Endothelial cell (in vitro differentiated cells): ENCODE measurements around the gene UBE2I. TPM values are rescaled to one million over a fixed set of nuclear protein-coding genes. Genes with fewer than 3 reads are reported as not detected.
"Not testable (repeated sequence)": the region's sequence is repeated elsewhere in the genome, so short reads cannot be mapped to it uniquely, and the experiment has no call there.

Experiments
- DNase-seq: peaks from one replicate; pipeline ENCODE4 v3.0.0; 2021; ENCODE audit warnings: low spot score
- H3K27ac Mint-ChIP-seq: one replicate; pipeline ENCODE4 v1.8.0; 2021; ENCODE audit warnings: mixed read lengths, inconsistent platforms; ENCODE audit not compliant: unreplicated experiment
- H3K27me3 Mint-ChIP-seq: one replicate; pipeline ENCODE4 v1.8.0; 2021; ENCODE audit warnings: mild to moderate bottlenecking, moderate library complexity, mixed read lengths, inconsistent platforms; ENCODE audit not compliant: unreplicated experiment
- H3K36me3 Mint-ChIP-seq: one replicate; pipeline ENCODE4 v1.8.0; 2021; ENCODE audit warnings: mild to moderate bottlenecking, low read depth, mixed read lengths, inconsistent platforms; ENCODE audit not compliant: unreplicated experiment
- H3K4me1 Mint-ChIP-seq: one replicate; pipeline ENCODE4 v1.8.0; 2021; ENCODE audit warnings: mild to moderate bottlenecking, mixed read lengths, inconsistent platforms; ENCODE audit not compliant: unreplicated experiment
- H3K4me3 Mint-ChIP-seq: one replicate; pipeline ENCODE4 v1.8.0; 2021; ENCODE audit warnings: mild to moderate bottlenecking, mixed read lengths, inconsistent platforms; ENCODE audit not compliant: unreplicated experiment
- H3K9me3 Mint-ChIP-seq: one replicate; pipeline ENCODE4 v1.8.0; 2021; ENCODE audit warnings: mixed read lengths, inconsistent platforms; ENCODE audit not compliant: unreplicated experiment
- total RNA-seq: library from RNA; stranded (reverse); fragmentation: NEBNext Ultra II Directional; extraction: Animal tissue kit (Norgen Biotek cat#: 25700); gene quantifications from one replicate; pipeline ENCODE4 v1.2.1, GENCODE V29; 2021; ENCODE audit not compliant: unreplicated experiment
- TF ChIP-seq, protein P1 (sequence below): fragments of 200-600 bp; sonication (generic); IDR thresholded peaks from one replicate; pipeline ENCODE4 v1.5.0; 2021; ENCODE audit warnings: antibody characterized with exemption; ENCODE audit not compliant: unreplicated experiment

The UBE2I gene
- total RNA-seq, 1 donor from 2014 or later: 167 TPM

DNA sequence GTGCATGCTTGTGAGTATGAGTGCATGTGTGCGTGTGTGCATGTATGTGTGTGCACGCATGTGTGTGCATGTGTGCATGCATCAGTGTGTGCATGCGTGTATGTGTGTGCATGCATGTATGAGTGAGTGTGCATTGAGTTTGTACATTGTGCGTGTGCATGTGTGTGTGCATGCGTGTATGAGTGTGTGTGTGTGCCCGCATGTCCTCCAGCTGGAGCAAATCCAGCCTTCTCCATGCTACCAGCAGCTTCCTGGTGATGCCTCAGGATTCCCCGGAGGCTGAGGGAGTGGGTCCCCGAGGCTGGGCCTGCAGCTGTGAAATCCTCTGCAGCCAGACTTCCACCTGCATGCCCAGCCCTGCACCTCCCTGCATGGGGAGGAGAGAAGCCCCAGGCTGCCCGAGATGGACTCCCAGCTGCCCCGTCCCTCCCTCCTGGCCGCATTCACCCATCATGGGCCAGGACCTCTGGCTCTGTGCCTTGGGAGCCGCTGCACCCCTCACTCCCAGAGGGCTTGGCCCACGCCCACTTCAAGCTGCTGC, 44.3 kb upstream of the UBE2I start:
- Mint-ChIP-seq H3K9me3 (no peaks in the 10 kb centered on the region), H3K36me3 (peaks cover 4% of the 10 kb centered on the region), H3K4me1 (no peaks in the 10 kb centered on the region), H3K27ac (no peak overlapping the region), H3K4me3 (no peak overlapping the region), H3K27me3 (peaks cover 13% of the 10 kb centered on the region)
- no peak for DNase-seq
- TF ChIP-seq, protein P1, sequence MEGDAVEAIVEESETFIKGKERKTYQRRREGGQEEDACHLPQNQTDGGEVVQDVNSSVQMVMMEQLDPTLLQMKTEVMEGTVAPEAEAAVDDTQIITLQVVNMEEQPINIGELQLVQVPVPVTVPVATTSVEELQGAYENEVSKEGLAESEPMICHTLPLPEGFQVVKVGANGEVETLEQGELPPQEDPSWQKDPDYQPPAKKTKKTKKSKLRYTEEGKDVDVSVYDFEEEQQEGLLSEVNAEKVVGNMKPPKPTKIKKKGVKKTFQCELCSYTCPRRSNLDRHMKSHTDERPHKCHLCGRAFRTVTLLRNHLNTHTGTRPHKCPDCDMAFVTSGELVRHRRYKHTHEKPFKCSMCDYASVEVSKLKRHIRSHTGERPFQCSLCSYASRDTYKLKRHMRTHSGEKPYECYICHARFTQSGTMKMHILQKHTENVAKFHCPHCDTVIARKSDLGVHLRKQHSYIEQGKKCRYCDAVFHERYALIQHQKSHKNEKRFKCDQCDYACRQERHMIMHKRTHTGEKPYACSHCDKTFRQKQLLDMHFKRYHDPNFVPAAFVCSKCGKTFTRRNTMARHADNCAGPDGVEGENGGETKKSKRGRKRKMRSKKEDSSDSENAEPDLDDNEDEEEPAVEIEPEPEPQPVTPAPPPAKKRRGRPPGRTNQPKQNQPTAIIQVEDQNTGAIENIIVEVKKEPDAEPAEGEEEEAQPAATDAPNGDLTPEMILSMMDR: no peak

DNA sequence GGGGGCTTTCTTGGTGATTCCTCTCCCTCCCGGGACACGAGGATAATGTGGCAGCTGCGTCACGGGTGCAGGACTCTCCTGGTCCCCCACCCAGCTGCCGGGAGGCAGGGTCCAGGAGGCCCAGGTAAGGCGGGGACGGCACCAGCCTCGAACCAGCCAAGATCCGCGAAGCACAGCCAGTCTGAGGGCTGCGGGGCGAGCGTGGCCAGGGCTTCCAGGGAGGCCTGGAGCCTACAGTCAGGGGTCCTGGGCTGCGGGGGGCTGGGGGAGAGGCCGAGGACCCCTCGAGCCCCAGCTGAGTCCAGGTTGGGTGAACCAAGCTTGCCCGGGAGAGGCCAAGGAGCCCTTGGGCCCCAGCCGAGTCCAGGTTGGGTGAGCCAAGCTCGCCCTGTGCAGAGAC, 43.6 kb upstream of the UBE2I start:
- Mint-ChIP-seq H3K4me3 (no peak overlapping the region), H3K27ac (no peak overlapping the region), H3K9me3 (no peaks in the 10 kb centered on the region), H3K36me3 (peaks cover 4% of the 10 kb centered on the region), H3K27me3 (peaks cover 9% of the 10 kb centered on the region), H3K4me1 (no peaks in the 10 kb centered on the region)
- TF ChIP-seq, protein P1: no peak
- DNase-seq: no peak

DNA sequence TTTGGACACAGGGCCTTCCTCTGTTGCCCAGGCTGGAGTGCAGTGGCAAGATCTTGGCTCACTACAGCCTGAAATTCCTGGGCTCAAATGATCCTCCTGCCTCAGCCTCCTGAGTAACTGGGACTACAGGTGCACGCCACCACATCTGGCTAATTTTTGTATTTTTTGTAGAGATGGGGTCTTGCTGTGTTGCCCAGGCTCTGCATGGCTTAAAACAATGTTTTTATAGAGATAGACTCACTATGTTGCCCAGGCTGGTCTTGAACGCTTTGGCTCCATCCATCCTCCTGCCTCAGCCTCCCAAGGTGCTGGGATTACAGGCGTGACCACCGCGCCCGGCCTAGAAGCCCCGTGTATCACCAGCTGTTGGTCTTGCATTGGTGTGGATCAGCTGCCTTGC, 40.0 kb upstream of the UBE2I start:
- H3K27me3 Mint-ChIP-seq: peaks cover 10% of the 10 kb centered on the region
- DNase-seq, H3K9me3 Mint-ChIP-seq, H3K4me3 Mint-ChIP-seq, H3K36me3 Mint-ChIP-seq, H3K27ac Mint-ChIP-seq, H3K4me1 Mint-ChIP-seq: not testable (repeated sequence)

DNA sequence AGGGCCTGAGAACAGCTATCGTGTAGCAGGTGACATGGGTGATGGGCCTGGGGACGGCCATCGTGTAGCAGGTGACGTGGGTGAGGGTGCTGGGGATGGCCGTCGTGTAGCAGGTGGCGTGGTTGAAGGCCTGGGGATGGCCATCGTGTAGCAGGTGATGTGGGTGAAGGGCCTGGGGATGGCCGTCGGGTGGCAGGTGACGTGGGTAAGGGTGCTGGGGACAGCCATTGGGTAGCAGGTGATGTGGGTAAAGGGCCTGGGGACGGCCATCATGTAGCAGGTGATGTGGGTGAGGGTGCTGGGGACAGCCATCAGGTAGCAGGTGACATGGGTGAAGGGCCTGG, 38.1 kb upstream of the UBE2I start:
- Mint-ChIP-seq H3K4me3 (no peak overlapping the region), H3K27me3 (peaks cover 8% of the 10 kb centered on the region), H3K4me1 (no peaks in the 10 kb centered on the region), H3K36me3 (peaks cover 8% of the 10 kb centered on the region), H3K27ac (no peak overlapping the region), H3K9me3 (no peaks in the 10 kb centered on the region)
- DNase-seq: no peak
- TF ChIP-seq, protein P1: no peak

DNA sequence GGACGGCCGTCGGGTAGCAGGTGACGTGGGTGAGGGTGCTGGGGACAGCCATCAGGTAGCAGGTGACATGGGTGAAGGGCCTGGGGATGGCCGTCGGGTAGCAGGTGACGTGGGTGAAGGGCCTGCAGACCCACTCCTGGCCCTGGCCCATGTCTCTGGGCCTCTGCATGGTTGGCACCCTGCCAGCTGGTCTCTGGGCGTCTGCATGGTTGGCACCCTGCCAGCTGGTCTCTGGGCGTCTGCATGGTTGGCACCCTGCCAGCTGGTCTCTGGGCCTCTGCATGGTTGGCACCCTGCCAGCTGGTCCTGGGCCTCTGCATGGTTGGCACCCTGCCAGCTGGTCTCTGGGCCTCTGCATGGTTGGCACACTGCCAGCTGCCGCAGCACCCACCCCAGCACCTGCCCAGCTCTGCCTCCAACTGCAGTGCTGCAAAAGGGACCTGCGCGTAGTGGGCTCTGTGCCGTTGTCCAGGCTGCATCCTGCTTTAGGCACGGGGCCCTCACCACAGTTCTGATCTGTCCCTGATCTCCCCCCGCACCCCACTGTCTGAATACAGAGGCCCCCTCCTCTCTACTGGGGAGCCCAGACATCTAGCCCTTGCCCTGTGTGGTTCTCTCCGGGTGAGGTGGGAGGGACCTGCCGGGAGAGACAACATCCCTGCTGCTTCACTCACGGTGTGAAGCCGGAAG, 37.6 kb upstream of the UBE2I start:
- not testable (repeated sequence) for H3K9me3 Mint-ChIP-seq, H3K36me3 Mint-ChIP-seq, H3K27me3 Mint-ChIP-seq, DNase-seq, H3K4me1 Mint-ChIP-seq, H3K4me3 Mint-ChIP-seq, H3K27ac Mint-ChIP-seq

DNA sequence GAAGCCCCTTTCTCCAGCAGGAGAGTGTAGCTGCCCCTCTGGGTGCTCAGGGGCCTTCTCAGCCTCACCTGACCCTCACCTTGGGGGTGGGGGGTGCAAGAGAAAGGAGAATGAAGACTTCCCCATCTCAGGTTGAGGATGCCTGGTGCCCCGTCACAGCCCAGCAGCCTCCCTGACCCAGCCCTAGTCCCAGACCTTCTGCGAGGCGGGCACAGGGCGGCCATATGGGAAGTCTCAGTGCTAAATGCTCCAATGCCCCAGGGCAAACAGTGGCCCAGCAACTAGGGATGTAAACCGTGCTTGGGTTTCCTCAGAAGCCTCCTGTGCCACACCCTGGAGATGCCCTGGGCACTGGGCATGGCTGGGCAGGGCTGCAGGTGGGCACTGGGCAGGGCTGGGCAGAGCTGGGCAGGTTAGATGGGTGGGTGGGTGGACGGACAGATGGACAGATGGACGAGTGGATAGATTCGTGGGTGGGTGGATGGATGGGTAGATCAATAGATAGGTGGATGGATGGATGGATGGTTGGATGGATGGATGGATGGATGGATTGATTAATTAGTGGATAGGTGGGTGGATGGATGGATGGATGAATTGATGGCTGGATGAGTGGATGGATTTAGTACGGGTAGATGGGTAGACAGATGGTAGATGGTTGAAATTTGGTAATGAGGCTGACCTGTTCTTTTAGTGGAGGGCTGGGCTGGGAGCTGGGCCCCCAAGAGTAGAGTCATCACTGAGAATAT, 36.8 kb upstream of the UBE2I start:
- no peaks in the 10 kb centered on the region for H3K9me3 Mint-ChIP-seq
- peaks cover 8% of the 10 kb centered on the region for H3K36me3 Mint-ChIP-seq
- TF ChIP-seq, protein P1: no peak
- no peak overlapping the region for H3K27ac Mint-ChIP-seq
- peaks cover 8% of the 10 kb centered on the region for H3K27me3 Mint-ChIP-seq
- peak overlapping the region; percentile 13 for H3K4me3 Mint-ChIP-seq
- no peak for DNase-seq
- no peaks in the 10 kb centered on the region for H3K4me1 Mint-ChIP-seq
